ENCODE results near the gene DAAM2. TPM values are rescaled to one million over a fixed set of nuclear protein-coding genes. Genes with fewer than 3 reads are reported as not detected.

Gene DAAM2
- total and polyA plus RNA-seq, 4 donors: 1.9 to 17.0 (median 4.4) TPM

DNA sequence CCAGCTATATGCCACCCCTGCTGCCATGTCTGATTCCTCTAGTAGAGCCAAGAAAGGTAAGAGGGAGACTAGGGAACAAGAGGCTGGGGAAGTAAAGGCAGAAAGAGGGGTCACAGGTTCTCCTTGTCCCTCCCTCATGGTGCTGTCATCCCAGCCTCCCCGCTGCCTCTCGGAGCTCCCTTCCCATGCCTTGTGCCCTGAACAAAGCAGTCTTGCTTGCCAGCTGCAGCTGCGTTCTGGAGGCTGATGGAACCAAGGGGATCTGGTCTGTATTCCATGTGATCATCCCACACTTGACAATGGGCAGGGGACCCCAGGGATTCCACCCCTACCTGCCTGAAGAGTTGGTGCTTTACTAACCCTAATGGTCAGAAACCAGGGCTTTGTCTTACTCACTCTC, 61.4 kb downstream of the DAAM2 start:
- no peak for DNase-seq (ENCODE audit: low spot score)
- TF ChIP-seq, protein P1, sequence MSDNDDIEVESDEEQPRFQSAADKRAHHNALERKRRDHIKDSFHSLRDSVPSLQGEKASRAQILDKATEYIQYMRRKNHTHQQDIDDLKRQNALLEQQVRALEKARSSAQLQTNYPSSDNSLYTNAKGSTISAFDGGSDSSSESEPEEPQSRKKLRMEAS (IDR thresholded peaks at IDR 0.05): no peak
- TF ChIP-seq, protein P2, sequence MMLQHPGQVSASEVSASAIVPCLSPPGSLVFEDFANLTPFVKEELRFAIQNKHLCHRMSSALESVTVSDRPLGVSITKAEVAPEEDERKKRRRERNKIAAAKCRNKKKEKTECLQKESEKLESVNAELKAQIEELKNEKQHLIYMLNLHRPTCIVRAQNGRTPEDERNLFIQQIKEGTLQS (IDR thresholded peaks at IDR 0.05): no peak
- TF ChIP-seq FOXA2 (IDR thresholded peaks at IDR 0.05) (no peak), HNF4A (conservative IDR thresholded peaks at IDR 0.05) (no peak), NR2F2 (IDR thresholded peaks at IDR 0.05) (no peak), RAD21 (IDR thresholded peaks at IDR 0.05) (no peak), FOXA1 (IDR thresholded peaks at IDR 0.05) (no peak), EGR1 (IDR thresholded peaks at IDR 0.05; ENCODE audit: low read depth in 2 of 2) (no peak), SP1 (IDR thresholded peaks at IDR 0.05) (no peak), YY1 (IDR thresholded peaks at IDR 0.05) (no peak), GABPA (IDR thresholded peaks at IDR 0.05 in 1 of 2, conservative IDR thresholded peaks at IDR 0.05 in 1 of 2) (no peak), TAF1 (conservative IDR thresholded peaks at IDR 0.05) (no peak), RXRA (IDR thresholded peaks at IDR 0.05) (no peak), HNF4G (IDR thresholded peaks at IDR 0.05) (no peak), JUND (IDR thresholded peaks at IDR 0.05) (no peak)
- TF ChIP-seq, protein P3, sequence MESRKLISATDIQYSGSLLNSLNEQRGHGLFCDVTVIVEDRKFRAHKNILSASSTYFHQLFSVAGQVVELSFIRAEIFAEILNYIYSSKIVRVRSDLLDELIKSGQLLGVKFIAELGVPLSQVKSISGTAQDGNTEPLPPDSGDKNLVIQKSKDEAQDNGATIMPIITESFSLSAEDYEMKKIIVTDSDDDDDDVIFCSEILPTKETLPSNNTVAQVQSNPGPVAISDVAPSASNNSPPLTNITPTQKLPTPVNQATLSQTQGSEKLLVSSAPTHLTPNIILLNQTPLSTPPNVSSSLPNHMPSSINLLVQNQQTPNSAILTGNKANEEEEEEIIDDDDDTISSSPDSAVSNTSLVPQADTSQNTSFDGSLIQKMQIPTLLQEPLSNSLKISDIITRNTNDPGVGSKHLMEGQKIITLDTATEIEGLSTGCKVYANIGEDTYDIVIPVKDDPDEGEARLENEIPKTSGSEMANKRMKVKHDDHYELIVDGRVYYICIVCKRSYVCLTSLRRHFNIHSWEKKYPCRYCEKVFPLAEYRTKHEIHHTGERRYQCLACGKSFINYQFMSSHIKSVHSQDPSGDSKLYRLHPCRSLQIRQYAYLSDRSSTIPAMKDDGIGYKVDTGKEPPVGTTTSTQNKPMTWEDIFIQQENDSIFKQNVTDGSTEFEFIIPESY (IDR thresholded peaks at IDR 0.05): no peak
- TF ChIP-seq, protein P4, sequence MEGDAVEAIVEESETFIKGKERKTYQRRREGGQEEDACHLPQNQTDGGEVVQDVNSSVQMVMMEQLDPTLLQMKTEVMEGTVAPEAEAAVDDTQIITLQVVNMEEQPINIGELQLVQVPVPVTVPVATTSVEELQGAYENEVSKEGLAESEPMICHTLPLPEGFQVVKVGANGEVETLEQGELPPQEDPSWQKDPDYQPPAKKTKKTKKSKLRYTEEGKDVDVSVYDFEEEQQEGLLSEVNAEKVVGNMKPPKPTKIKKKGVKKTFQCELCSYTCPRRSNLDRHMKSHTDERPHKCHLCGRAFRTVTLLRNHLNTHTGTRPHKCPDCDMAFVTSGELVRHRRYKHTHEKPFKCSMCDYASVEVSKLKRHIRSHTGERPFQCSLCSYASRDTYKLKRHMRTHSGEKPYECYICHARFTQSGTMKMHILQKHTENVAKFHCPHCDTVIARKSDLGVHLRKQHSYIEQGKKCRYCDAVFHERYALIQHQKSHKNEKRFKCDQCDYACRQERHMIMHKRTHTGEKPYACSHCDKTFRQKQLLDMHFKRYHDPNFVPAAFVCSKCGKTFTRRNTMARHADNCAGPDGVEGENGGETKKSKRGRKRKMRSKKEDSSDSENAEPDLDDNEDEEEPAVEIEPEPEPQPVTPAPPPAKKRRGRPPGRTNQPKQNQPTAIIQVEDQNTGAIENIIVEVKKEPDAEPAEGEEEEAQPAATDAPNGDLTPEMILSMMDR (IDR thresholded peaks at IDR 0.05; ENCODE audit: low read depth, low read length, missing input control): no peak
- TF ChIP-seq, protein P5, sequence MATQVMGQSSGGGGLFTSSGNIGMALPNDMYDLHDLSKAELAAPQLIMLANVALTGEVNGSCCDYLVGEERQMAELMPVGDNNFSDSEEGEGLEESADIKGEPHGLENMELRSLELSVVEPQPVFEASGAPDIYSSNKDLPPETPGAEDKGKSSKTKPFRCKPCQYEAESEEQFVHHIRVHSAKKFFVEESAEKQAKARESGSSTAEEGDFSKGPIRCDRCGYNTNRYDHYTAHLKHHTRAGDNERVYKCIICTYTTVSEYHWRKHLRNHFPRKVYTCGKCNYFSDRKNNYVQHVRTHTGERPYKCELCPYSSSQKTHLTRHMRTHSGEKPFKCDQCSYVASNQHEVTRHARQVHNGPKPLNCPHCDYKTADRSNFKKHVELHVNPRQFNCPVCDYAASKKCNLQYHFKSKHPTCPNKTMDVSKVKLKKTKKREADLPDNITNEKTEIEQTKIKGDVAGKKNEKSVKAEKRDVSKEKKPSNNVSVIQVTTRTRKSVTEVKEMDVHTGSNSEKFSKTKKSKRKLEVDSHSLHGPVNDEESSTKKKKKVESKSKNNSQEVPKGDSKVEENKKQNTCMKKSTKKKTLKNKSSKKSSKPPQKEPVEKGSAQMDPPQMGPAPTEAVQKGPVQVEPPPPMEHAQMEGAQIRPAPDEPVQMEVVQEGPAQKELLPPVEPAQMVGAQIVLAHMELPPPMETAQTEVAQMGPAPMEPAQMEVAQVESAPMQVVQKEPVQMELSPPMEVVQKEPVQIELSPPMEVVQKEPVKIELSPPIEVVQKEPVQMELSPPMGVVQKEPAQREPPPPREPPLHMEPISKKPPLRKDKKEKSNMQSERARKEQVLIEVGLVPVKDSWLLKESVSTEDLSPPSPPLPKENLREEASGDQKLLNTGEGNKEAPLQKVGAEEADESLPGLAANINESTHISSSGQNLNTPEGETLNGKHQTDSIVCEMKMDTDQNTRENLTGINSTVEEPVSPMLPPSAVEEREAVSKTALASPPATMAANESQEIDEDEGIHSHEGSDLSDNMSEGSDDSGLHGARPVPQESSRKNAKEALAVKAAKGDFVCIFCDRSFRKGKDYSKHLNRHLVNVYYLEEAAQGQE (IDR thresholded peaks at IDR 0.05): no peak
- Histone ChIP-seq H3K36me3 (ENCODE audit: control insufficient read depth in 4 of 4, insufficient read depth in 3 of 4, low read depth in 1 of 4, low read length in 3 of 4) (peaks cover 0 to 10% (median 3%) of the 10 kb centered on the region in 4 donors), H3K27me3 (ENCODE audit: control insufficient read depth in 4 of 4, insufficient read depth in 4 of 4, low read length in 3 of 4) (no peaks in the 10 kb centered on the region), H3K4me3 (ENCODE audit: low read depth in 1 of 3, low read length in 3 of 3) (no peak overlapping the region), H3K4me1 (ENCODE audit: control insufficient read depth in 4 of 4, insufficient read depth in 4 of 4, low read length in 3 of 4) (no peaks in the 10 kb centered on the region), H3K27ac (ENCODE audit: low read depth in 1 of 2, low read length in 2 of 2) (no peak overlapping the region), H3K9me3 (ENCODE audit: control insufficient read depth in 4 of 4, low read length in 3 of 4) (no peaks in the 10 kb centered on the region), H3K9ac (ENCODE audit: low read depth in 1 of 2, low read length in 2 of 2) (no peak overlapping the region)
- 90% methylated on average over 3 of the region's 3 CpGs for WGBS

Data from liver (tissue), 9 donors.